Body of pancreas (tissue), 4 donors: ENCODE results near the gene MYO10.

ENCODE experiments used
- POLR2A ChIP-seq, 3 donors: fragments of 450-650 bp; IDR thresholded peaks; one replicate each; pipeline ENCODE4 v1.6.1; 2016; ENCODE audit warnings: antibody characterized with exemption in 3 of 3, mild to moderate bottlenecking in 2 of 3
- TF ChIP-seq, protein P1 (sequence below), 7 experiments: fragments of 450-650 bp in 4 of 7; fragments of 200-600 bp in 3 of 7; sonication (generic) in 3 of 7; IDR thresholded peaks; one replicate each; pipeline ENCODE4 v1.5.1; 2016 to 2019; ENCODE audit warnings: antibody characterized with exemption in 7 of 7

DNA sequence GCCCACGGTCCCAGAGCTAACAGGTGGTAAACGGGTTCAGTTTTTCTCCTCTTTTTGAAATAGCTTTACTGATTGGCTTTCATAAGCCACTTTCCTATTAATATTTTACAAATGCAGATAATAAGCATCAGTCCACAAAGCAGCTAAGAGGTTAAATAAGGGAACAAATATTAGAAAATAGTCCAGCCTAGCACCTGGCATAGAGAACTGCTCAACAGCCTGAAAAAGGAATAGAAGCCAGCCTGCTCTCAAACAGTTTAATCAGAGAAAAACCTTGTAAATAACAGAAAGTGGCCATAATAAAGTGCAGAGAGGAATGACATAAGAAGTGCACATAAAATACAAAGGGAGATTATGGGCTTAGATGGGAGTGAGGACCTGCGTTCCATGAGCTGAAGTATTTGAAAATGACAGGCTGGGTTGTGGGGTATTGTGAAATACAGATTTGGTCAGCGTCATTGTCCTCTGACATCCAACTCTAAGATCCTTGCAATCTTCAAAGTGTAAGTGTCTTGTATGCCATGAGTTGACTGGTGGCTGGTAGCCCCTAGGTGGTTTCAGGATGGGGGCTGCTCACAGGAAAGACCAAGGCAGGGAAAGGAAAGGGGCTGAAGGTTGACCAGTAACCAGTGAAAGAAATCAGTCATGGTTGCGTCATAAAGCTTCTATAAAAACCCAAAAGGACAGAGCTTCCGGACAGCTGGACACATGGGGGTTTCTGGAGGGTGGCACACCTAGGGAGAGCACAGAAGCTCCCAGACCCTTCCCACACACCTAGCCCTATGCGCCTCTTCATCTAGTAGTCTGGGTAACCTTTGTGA, 32.4 kb downstream of the MYO10 start:
- no peak for TF ChIP-seq POLR2A (IDR thresholded peaks at IDR 0.05)
- TF ChIP-seq, protein P1, sequence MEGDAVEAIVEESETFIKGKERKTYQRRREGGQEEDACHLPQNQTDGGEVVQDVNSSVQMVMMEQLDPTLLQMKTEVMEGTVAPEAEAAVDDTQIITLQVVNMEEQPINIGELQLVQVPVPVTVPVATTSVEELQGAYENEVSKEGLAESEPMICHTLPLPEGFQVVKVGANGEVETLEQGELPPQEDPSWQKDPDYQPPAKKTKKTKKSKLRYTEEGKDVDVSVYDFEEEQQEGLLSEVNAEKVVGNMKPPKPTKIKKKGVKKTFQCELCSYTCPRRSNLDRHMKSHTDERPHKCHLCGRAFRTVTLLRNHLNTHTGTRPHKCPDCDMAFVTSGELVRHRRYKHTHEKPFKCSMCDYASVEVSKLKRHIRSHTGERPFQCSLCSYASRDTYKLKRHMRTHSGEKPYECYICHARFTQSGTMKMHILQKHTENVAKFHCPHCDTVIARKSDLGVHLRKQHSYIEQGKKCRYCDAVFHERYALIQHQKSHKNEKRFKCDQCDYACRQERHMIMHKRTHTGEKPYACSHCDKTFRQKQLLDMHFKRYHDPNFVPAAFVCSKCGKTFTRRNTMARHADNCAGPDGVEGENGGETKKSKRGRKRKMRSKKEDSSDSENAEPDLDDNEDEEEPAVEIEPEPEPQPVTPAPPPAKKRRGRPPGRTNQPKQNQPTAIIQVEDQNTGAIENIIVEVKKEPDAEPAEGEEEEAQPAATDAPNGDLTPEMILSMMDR (IDR thresholded peaks at IDR 0.05) = no peak
